HG03565 (cell line): ENCODE data around the gene TPT1.
"Not testable (repeated sequence)": the region's sequence is repeated elsewhere in the genome, so short reads cannot be mapped to it uniquely, and the experiment has no call there.

Experiments
- ATAC-seq: cut with Tn5 transposase; IDR thresholded peaks from one replicate; pipeline ENCODE4 v1.9.1; 2021; ENCODE audit warnings: mild to moderate bottlenecking, moderate library complexity; ENCODE audit not compliant: unreplicated experiment

TPT1 gene

GRCh38 chr13:45306966-45307365 is 34.0 kb downstream of the TPT1 start:
- ATAC-seq, result no peak

DNA sequence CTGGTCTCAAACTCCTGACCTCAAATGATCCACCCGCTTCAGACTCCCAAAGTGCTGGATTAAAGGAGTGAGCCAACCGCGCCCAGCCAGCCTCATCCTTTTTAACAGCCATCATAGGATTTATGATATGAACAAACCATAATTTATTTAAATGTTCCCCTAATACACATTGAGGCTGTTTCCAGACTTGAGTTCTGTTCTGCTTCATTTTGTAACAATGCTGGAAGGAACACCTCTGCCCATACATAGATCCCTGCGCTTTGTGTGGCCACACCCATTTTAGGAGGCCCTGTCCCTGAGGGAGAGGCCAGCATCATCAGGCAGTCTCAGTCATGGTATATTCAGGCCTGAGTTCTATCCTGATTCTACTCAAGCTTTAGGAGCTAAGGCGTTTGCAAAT is 35.9 kb downstream of the TPT1 start:
- no peak for ATAC-seq

- no peak for ATAC-seq
These were observed 37.1 kb downstream of the TPT1 start for GRCh38 chr13:45303866-45304265.

DNA sequence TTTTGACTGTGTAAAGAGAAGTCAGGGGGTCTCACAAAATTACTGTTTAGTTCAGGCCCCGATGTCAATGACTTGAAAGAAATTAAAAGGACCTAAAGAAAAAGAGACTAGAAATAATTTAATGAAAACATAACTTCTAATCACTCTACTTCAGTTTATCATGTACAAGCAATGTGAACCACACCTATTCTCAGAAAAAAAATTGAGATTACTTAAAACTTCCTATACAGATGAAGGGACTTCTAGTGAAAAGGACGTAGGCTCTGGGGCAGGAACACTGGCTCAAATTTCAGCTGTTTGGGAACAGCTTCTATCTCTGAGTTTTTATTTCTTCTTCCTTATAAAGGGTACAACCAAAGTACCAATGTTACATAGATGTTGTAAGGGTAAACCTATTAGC is 38.0 kb downstream of the TPT1 start:
- ATAC-seq, result no peak

- ATAC-seq, result no peak
These were observed 38.5 kb downstream of the TPT1 start for GRCh38 chr13:45302507-45302906.

- no peak for ATAC-seq
These were observed 39.7 kb downstream of the TPT1 start for GRCh38 chr13:45301263-45301662.

- ATAC-seq, result no peak
These were observed 40.6 kb downstream of the TPT1 start for GRCh38 chr13:45300190-45300985.

DNA sequence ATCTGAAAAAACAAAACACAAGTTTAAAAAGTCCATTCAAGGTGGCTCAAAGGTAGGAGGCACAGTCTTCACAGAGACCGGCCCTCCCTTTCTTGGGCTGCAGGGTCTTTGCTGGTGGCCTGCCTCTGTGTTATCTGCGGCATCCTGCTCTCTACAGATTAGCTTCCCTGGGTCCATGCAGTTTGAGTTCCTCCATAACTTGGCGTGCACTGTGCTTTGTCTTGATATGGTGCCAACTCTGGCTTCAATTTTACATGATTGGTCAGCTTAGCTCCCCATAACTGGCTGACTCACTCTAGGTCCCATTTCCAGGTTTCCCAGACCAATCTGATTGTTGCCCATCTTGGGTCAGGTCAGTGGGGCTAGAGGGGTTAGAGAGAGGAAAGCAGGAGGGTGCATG is 41.8 kb downstream of the TPT1 start:
- ATAC-seq, result no peak

GRCh38 chr13:45298550-45298949 is 42.4 kb downstream of the TPT1 start:
- ATAC-seq, result not testable (repeated sequence)

- no peak for ATAC-seq
These were observed 42.8 kb downstream of the TPT1 start for GRCh38 chr13:45298206-45298505.

DNA sequence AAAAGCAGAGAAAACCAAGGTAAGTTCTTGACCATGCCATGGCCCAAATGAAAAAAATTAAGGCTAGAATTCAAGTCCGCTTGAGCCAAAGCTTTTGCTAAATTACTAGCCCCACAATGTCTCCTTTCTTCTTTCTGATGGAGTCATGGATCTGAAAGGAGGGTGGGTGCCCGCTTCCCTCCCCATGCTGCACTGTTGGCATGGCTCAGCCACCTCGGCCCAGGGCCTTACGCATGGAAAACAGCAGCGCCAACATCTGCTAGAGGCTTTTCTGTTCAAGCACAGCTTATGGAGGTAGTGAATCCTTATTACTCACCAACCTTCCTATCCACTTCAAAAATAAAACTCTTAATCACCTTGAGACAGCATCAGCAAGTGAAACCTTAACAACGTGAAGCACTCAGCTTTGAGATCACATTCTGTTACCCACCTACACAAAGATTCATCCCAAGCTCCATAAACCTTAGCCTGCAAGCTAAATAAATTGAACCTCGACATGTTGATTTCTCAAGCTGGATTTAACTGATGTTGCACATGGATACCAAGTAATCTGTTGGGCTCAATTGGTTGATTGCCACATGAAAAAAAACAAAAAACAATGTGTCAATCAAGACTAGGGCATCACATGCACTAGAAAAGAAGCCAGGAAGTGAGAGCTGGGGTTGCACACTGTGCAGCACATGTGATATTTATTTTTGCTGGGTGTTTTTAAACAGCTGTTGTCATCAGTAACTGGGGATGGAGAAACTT is 43.4 kb downstream of the TPT1 start:
- no peak for ATAC-seq

GRCh38 chr13:45296259-45296658 is 44.7 kb downstream of the TPT1 start:
- ATAC-seq, result no peak

- ATAC-seq, result no peak
These were observed 45.4 kb downstream of the TPT1 start for GRCh38 chr13:45295536-45295935.

DNA sequence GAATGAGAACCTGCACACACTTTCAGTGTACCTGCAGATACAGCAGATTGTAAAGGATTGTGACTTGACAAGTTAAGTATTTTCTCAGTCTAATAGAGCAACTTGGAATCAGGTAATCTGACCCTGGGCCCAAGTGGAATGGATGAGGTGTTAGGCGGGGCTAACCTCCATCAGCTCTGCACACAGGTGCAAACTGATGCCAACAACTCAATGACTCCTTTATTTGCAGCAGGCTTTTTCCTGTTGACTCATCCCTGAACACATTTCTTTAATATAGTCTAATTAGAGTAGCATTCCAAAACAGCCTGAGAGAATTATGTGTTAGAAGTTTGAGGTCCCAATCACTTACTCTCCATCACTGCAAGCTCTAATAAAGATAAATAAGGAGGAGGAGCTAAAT is 48.8 kb downstream of the TPT1 start:
- ATAC-seq, result no peak

GRCh38 chr13:45289936-45290563 is 50.9 kb downstream of the TPT1 start:
- no peak for ATAC-seq
